Neural cell (in vitro differentiated cells): ENCODE measurements around the gene TOMM20.

Experiments used
- POLR2AphosphoS5 ChIP-seq: IDR thresholded peaks from 2 replicates; pipeline ENCODE4 v1.6.1; 2012
- TAF1 ChIP-seq: IDR thresholded peaks from 2 replicates; pipeline ENCODE4 v1.6.1; 2012; ENCODE audit warnings: low read depth

GRCh38 chr1:235151033-235151432, 22.4 kb upstream of the TOMM20 start:
- TF ChIP-seq POLR2AphosphoS5: no peak
- TF ChIP-seq TAF1: no peak
